HG02759 (cell line): ENCODE measurements around the gene RNF150.
A peak's percentile ranks its signal among the peaks of the same experiment; 100 is the strongest.

Experiments used
- ATAC-seq: cut with Tn5 transposase; IDR thresholded peaks from one replicate; pipeline ENCODE4 v1.9.1; 2021; ENCODE audit warnings: mild to moderate bottlenecking, moderate library complexity; ENCODE audit not compliant: unreplicated experiment

RNF150 gene

DNA sequence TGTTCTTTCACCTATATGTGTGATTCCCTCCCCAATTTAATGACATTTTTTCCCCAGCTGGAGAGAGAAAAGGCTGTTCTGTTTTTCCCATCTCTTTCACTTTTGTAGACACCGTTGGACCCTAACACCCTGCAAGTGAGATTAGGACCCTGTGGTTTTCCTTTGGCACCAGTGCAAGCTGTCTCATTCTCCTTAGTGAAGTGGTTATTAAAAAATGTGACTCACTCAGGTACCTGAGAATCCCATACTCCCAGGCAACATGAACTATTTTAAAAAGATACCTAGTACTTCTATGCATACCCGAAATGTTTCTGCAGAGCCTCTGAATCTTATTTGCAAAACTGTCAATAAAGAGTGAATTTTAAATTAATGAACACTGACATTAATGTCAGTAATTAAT is 201.4 kb downstream of the RNF150 start:
- ATAC-seq: no peak

GRCh38 chr4:140930557-140930956 is 202.7 kb downstream of the RNF150 start:
- no peak for ATAC-seq

DNA sequence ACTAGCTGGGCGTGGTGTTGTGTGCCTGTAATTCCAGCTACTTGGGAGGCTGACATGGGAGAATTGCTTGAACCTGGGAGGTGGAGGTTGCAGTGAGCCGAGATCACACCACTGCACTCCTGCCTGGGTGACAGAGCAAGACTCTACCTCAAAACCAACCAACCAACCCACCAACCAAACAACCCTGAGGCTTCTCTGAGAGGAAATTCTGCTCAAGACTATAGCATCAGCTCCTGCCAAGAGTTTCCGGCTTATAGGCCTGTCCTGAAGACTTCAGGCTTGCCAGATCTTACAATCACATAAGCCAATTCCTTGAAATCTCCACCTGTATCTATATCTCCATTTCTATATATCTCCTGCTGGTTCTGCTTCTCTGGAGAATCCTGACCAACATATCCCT is 203.3 kb downstream of the RNF150 start:
- no peak for ATAC-seq

- no peak for ATAC-seq
Observed at GRCh38 chr4:140928880-140929279, 204.4 kb downstream of the RNF150 start.

DNA sequence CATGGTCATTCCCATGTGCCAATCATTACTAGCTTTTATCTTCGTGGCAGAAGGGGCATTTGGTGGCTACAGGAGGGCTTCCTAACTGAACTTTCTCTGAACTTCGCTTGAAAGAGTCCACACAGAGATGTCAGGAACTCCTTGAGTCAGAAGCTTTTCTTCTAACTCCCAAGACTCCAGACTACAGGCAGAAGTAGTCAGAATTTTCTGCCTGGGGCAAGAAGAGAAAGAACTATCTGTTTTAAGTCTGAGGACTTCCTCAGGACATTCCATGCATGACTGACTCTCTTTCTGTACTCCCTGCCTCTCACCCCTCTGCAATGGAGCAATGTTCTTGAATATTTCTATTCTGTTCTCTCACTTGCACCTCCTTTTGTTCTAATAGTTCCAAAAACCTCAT is 206.6 kb downstream of the RNF150 start:
- no peak for ATAC-seq

DNA sequence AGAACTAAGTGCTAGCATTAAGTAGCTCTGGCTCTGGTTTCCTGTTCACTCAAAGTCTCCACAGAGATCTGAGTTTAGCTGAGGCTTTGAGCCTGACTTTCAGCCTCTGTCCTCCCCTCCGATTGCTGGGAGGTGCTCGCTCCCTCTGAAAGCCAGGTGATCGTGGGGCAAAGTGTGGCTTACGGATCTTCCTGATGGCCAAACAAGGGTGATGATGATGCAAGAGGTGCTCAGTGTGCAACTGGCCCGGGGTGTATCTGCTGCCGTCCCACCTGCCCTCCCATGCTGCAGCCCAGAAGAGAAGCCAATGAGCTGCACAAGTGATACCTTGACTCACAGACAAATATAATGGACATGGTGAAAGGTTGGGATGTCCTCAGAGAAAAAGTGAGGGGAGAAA is 207.9 kb downstream of the RNF150 start:
- ATAC-seq: no peak

GRCh38 chr4:140924761-140925392 is 208.4 kb downstream of the RNF150 start:
- ATAC-seq: no peak

GRCh38 chr4:140906993-140907962 is 226.0 kb downstream of the RNF150 start:
- no peak for ATAC-seq

DNA sequence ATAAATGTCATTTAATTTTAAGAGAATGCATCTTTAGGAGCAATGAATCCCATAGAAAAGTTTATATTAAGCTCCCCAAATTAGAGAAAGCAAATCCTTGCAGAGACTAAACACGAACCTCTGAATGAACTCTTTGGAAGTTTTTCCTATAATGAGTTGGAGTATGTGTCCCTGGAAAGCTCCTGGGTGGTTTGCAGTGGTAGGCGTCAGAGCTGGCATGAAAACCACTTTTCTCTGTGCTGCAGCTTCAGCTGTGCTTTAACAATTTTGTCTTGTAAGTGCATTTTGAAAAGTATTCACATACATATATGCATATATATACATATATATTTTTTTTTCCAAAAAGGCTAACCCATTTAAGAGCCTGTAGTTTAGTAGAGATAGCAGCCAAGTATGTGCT is 228.4 kb downstream of the RNF150 start:
- no peak for ATAC-seq

DNA sequence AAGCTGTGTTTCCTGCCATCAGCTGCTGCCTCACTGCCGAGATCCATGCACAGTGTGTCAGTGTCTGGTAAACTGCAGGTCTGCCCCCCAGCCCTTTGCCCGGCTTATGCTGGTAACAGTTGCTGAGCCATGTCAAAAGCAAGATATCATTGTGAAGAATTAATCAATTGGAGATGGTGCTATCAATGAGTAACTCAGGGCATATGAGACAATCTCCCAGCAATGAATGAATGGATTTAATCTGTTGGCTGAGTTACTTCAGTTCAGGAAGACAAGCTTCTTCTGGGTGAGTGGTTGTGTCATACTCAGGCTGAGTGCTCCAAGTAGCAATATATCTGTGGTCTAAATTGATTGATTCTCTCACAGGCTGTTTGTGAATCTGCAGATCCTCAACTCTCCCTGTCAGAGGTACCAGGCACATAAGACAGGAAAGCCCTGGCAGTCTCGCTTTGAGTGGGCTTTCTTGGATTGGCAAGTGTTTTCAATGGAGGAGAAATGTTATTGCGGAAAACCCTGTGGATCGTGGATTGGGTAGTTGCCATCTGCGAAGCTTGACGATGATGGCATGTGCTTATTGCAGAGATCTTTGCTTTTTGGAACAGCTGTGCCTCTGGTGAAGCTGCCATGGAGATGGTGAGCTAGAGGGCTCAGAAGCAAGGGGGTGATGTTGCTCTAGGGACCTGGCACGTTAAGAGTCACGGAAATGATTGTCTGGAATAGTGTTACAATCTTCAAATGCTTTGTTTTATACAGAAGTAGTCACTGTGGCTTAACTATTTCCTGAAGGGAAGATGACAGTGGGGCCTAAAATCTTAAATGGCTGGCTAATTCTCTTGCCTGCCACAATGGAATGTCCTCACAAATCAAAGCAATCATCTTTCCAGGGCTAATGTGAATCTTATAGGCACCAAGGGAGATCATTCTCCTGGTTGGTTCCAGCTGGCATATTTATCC is 229.5 kb downstream of the RNF150 start:
- ATAC-seq: no peak

DNA sequence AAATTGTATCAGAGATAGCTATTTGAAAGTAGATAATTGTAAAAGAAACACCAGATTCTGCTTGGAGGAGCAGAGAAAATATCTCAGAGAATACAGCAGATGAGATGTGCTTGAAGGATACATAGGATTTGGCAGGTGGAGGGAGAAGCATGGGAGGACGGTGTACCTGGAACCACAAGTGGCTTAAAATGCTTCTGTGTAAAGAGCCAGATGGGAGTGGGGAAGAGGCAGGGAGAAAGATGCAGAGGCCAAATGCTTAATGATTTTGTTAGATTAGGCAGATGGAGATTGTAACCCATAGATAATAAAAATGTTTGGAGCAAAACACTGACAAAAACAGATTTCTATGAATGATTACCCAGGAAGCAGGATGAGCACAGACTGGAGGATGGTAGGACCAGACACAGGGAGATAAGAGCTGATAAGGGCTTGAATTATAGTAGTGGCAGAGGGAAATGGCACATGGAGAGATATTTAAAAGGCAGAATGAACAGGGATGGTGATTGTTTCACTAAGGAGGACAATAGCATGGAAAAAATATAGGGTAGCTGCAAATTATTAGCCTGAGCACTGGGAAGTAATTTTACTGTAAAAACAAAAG is 231.4 kb downstream of the RNF150 start:
- ATAC-seq: no peak

DNA sequence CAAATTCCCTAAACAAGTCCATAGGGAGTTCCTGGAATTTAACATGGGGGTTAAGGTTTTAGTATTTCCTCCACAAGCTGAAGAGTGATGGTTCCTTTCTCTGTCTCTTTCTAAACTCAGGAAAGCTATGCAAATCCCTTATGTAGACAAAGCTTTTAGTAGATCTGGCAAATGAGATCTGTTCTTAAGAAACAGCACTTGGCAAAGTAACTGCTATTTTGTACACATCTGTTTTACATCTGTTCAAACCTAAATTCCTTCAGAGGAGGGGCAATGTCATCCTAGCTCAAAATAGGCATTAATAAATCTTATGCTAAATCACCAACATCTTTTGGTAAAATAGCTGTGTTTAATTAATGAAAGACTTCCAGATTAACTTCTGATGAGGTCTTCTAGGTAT is 239.3 kb downstream of the RNF150 start:
- no peak for ATAC-seq

DNA sequence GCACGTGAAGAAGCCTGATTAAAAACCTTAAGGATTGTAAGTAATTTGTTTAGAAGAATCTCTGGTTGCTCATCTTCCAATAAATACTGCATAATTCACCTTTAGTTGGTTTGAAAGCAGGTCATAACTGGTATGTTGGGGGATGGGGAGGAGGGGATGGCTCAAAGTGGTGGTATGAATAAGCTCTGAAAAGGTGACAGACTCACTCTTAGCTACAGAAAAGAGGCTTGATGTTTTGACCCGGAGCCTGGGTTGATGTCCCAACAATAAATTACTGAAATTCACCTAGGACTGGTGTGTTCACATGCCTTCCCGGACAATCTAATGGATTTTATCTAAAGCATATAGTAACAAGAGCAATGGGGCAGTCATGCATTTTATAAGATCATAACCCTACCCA is 245.2 kb downstream of the RNF150 start:
- ATAC-seq: no peak

DNA sequence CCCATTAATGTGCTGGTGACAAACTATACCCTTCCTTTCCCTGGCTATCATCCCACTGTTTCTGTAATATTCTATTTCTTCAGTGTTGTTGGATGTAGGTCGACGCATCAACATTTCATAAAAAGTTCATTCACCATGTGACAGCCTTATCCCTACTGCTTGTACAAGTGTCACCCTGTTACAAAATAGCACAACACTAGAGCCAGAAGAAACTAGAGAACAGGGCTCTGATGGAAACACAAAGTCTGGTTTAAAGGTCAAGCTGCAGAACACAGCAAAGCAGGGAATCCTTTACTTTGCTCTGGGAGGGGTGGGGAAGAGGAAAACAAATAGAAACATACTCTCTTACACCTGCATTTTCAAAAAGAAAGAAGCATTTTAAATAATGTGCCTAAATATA is 245.8 kb downstream of the RNF150 start:
- ATAC-seq: no peak

GRCh38 chr4:140884431-140885058 is 248.7 kb downstream of the RNF150 start:
- peak; percentile 93 for ATAC-seq

- ATAC-seq: no peak
Observed at GRCh38 chr4:140877781-140878180, 255.5 kb downstream of the RNF150 start.

DNA sequence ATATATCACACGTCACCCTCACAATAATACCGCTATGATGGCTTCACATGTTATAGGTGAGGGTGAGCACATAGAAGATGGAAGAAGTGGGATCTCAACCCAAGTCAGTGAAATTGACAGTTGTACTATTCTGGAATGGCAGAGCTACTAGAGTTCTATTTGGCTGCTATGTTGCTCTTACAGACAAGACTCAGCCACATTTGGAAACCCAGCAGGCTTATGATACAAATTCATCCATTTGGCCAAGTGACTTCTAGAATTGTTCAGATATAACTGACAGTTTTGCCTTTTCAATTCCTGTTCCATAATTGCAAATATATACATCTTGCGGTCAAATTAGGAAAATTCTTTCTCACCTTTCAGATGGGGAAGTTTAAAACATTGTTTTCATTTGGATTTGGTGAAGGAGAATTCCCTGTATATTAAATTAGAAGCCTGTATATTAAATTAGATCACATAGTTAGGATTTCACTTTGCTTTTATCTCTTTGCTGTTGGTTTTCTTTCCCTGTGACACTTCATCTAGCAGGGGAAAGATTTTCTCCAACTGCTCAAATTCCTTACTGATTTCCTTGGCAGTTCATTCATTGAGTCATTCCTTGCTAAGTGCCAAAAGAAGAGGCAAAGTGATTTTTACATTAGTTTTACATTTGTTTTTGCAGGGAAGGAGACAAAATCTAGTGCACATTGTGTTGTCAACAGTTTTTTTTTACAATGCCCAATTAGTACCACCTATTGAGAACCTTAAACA is 256.5 kb downstream of the RNF150 start:
- ATAC-seq: no peak

DNA sequence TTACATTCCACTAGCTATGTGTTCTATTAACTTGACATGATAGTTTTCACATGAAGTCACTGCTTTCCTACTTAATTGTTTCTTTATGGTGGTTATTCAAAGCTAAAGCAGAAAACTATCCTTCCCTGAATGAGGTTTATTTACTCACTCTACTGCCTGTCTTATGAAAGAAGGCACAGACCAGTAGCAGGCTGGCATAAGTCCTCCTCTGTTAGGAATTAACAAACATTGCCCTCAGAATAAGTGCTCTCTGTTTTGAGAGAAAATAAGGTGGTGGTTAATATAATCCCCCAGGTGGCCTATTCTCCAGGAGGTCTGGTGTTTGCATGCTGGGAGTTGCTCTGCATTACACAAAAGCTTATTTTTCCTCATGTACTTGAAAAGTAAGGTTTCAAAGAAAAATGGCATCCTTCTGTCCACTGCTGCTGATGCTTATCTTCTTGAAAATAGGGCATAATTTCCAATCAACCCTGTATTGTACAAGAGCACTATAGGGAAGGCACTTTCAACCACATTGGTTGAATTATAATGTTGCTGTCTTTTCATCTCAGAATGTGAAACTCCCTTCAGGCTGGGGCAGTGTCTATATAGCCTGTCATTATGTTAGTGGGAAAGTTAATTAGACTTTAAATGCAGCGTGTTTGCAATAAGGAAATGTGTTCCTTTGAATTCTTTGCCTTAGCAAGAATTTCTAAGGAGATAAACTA is 257.4 kb downstream of the RNF150 start:
- ATAC-seq: no peak

DNA sequence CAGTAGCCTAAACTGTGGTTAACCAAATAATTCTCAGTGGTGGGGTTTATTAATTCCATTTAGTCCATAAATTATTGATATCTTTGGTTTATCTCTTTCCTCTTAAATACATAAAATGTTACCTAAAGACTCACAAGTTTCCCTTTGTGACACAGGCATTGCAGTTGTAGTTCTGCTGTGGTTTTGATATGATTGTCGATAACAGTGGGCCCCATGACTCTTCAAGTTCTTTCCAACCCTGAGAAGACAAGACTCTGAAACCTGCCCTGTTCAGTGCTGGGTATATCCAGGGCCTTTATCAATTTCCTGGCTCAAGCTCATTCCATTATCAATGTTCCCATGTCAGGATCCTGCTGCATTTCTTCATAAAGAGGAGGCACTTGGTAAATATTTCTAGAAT is 259.2 kb downstream of the RNF150 start:
- ATAC-seq: no peak
